ENCODE results near the gene CTAGE1.

CTAGE1 gene

DNA sequence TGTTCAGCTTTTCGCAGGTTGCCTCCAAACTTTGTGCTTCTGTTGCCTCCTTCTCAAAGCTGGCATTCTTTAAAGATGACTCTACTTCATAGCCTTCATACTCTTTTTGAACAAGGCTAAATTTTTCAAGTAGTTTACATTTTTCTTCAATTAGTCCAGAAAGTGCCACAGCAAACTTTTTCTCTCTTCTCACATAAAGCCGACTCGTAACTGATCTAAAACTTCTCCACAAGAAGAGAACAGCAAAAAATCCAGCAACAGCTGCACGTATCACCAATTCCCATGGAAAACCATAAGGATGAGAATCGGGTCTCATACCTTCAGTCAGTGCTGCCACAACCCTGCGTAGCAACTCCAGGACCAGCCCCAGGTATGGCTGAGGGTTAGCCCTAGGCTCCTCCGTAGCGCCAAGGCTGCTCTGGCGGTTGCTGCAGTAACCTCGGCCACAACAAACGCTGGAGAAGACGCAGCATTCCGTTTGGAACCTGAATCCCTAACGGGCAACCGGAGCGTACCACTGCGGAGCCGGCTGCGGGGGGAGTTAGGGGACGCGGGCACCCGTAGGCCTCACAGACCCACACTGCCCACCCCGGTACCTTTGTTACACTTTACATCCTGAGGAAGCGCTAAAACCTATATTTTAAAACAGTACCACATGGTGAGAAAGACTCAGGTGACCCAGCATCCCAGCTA, at the start of gene CTAGE1:
Gene CTAGE1 (minus strand): TSS at position 420 of the 693 bp plus-strand sequence. CDS start 104 bp downstream, at position 316.
- no peak for DNase-seq (ENCODE audit: low spot score)
- TF ChIP-seq CTCF (IDR thresholded peaks at IDR 0.05; ENCODE audit: extremely low read depth, missing control alignments) = no peak

DNA sequence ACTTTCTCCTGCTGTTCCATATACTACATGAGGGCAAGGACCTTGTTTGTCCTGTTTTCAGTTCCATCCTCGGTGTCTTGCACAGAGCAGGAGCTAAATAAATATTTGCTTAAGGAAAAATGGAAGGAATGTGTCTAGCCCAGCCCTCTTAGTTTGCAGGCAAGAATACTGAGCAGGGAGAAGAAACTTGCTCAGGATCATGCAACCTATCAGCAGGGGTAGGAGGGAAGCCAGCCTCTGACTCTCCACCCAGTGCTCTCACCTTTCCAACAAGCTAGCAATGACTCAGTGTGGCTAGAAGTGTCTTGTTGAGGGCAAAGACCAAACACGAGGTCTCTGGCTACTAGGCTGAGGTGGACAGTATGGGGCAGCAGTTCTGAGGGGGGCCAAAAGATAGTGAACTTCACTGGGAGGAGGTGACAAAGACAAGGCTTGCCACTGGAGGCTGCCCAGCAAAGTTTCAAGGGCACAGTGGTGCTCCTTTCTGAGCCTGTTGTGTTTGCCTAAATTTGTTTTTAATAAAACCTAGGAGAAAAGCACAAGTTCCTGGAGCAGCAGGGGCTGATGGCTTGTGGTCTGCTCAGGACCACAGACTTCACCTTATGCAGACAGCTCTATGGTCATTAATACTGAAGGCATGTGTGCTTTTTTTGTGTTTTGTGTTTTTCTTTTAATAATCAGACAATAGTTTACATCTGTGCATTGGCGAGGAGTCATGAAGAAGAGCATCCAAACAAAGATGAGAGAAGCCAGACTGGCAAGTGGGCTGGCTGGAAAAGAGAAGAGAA, 49.1 kb upstream of the CTAGE1 start:
- no peak for TF ChIP-seq CTCF (IDR thresholded peaks at IDR 0.05; ENCODE audit: extremely low read depth, missing control alignments)
- DNase-seq (ENCODE audit: low spot score) = no peak

DNA sequence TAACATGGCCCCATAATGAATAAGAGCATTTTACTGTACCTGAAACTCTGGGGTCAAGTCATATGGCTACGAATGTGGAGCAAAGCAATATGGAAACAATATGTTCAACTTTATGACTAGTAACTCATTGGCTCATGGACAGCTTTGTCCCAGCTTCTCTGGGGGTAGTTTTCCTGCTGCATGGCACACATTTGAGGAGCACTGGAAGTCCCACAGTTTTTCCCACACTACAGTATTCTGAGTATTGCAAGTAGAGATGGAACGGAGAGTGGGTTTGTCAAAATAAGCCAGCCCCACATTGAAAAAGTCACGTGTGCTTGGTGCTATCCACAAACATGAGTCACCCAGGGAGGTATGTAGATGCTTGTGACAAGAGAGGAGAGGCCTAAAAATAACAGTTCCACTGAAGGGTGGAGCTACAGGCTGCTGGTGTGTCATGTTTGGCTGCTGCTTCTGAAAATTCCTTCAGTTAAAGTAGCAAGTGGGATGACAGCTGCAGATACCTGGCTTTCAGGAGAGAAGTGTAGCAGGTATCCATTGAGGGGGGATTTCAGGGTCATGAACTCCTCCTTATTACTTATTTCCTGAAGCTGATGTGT, 48.2 kb upstream of the CTAGE1 start:
- no peak for TF ChIP-seq CTCF (IDR thresholded peaks at IDR 0.05; ENCODE audit: extremely low read depth, missing control alignments)
- DNase-seq (ENCODE audit: low spot score) = no peak

GRCh38 chr18:22463076-22463475, 45.4 kb upstream of the CTAGE1 start:
- TF ChIP-seq CTCF (IDR thresholded peaks at IDR 0.05; ENCODE audit: extremely low read depth, missing control alignments) = no peak
- no peak for DNase-seq (ENCODE audit: low spot score)

DNA sequence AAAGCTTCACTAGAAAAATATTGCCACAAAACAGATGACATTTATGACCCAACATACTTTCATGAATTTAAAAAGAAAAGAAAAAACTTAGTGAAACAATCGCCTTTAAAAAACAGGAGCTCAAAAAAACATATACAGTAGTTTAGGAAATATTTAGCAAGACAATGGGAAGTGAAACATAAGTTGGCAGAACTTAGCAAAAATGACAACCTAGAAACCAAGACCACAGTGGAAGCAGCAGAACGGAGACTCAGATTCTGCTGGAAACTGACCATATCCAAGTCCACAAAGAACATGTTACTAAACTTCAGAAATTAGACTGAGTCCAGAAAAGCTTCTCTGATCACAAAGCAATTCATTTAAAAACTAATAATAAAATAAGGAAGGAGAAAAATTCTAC, 41.8 kb upstream of the CTAGE1 start:
- no peak for TF ChIP-seq CTCF (IDR thresholded peaks at IDR 0.05; ENCODE audit: extremely low read depth, missing control alignments)
- DNase-seq (ENCODE audit: low spot score) = no peak

DNA sequence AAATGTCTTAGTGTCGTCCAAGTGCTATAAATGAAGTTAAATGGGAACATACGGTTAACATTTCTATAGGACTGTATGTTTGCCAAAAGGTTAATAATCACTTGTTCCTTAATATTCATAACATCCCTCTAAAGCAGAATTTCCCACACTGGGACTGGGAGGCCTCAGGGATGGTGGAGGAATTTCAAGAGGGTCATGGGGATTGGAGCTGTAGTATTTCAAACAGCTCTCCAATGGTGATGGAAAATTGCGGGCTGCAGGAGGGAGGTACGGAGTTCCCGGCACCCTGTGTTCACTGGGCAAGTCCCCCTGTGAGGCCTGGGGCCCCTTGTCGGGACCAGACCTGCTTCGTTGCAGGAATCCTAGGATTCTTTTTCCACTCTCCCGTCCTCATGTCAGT, 39.8 kb upstream of the CTAGE1 start:
- DNase-seq (ENCODE audit: low spot score) = no peak
- no peak for TF ChIP-seq CTCF (IDR thresholded peaks at IDR 0.05; ENCODE audit: extremely low read depth, missing control alignments)

DNA sequence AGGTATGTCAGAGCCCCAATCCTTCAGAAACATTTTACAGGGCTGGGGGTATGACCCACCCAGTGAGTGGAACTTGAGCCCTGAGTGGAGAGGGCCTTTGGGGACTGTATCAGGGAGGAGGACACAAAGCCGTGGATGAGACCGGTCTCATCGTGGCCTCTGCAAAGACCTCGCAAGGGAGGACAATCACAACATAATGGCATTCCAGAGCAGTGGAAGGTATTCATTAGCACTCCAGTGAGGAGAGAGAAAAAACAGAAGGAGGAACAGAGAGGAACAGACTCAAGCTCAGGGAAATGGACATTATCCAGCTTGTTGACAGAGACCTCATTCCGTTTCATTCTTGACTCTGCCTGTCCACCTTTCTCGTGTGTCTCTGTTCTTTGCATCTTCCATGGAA, 38.8 kb upstream of the CTAGE1 start:
- no peak for TF ChIP-seq CTCF (IDR thresholded peaks at IDR 0.05; ENCODE audit: extremely low read depth, missing control alignments)
- DNase-seq (ENCODE audit: low spot score) = no peak

Measured in GM20000 (cell line).